HCT116 (cell line): ENCODE measurements around the gene SUGP2. TPM values are rescaled to one million over a fixed set of nuclear protein-coding genes. Genes with fewer than 3 reads are reported as not detected.

ENCODE experiments used
- ATAC-seq: fragments of 200-7000 bp; cut with Tn5 transposase; 2 replicates; pipeline ENCODE4 v1.9.1; 2020; ENCODE audit warnings: mild to moderate bottlenecking, moderate library complexity
- BruUV-seq: library from RNA; stranded (reverse); fragments of 400-500 nt; replicated peaks from 2 replicates; lab custom pipeline; 2021; lab: Mats Ljungman, UMichigan
- CTCF ChIA-PET: fragments of 300-600 bp; sonication (Branson Sonifier 250); formaldehyde crosslinking; loops from one replicate; lab custom pipeline; 2021; ENCODE audit warnings: antibody characterized with exemption; lab: Charles Lee
- POLR2A ChIA-PET: fragments of 300-600, 350-600 bp; sonication (Branson Sonifier 250); formaldehyde crosslinking; loops from one replicate; lab custom pipeline; 2021; ENCODE audit warnings: antibody characterized with exemption; lab: Charles Lee
- RAD21 ChIA-PET, 2 experiments: fragments of 300-600 bp; sonication (Branson Sonifier 250); formaldehyde crosslinking; loops; one replicate each; lab custom pipeline; 2023; ENCODE audit warnings: low total read pairs in 2 of 2; ENCODE audit not compliant: uncharacterized antibody in 2 of 2, unreplicated experiment in 2 of 2, low non-redundant PET in 1 of 2; lab: Charles Lee
- DNase-seq: peaks from one replicate; pipeline ENCODE4 v3.0.0-alpha.2; 2010; ENCODE audit warnings: low read depth, low spot score
- H2AFZ ChIP-seq: fragments of 200-600 bp; shearing (Covaris generic), sonication (generic); 2 replicates; pipeline ENCODE4 v1.6.1; 2017; ENCODE audit warnings: low read depth, mixed run types, mixed read lengths, antibody characterized with exemption, low read length; ENCODE audit not compliant: poor library complexity, severe bottlenecking
- H3K27ac ChIP-seq: 2 replicates; pipeline ENCODE4 v1.5.1; 2012; ENCODE audit warnings: low read depth, low read length
- H3K27me3 ChIP-seq: fragments of 200-600 bp; sonication (generic); 2 replicates; pipeline ENCODE4 v1.6.1; 2016; ENCODE audit warnings: mixed run types, low read length, mixed read lengths; ENCODE audit not compliant: insufficient read depth
- H3K36me3 ChIP-seq, 2 experiments: fragments of 200-500 bp in 1 of 2; fragments of 200-600 bp in 1 of 2; sonication (Bioruptor generic) in 1 of 2; sonication (generic) in 1 of 2; 2 replicates each; pipeline versions ENCODE4 v1.5.1 to v1.6.1; 2014 to 2016; ENCODE audit warnings: low read length in 2 of 2, inconsistent platforms in 1 of 2, mixed read lengths in 1 of 2, mixed run types in 1 of 2; ENCODE audit not compliant: insufficient read depth in 2 of 2, control insufficient read depth in 1 of 2
- H3K4me1 ChIP-seq, 2 experiments: fragments of 200-600 bp in 1 of 2; sonication (generic) in 1 of 2; 2 replicates each; pipeline versions ENCODE4 v1.5.1 to v1.6.1; 2012 to 2017; ENCODE audit warnings: low read length in 2 of 2, inconsistent platforms in 1 of 2, mild to moderate bottlenecking in 1 of 2, mixed read lengths in 1 of 2, mixed run types in 1 of 2, moderate library complexity in 1 of 2; ENCODE audit not compliant: insufficient read depth in 2 of 2, control insufficient read depth in 1 of 2
- H3K4me2 ChIP-seq: fragments of 200-600 bp; sonication (generic); 2 replicates; pipeline ENCODE4 v1.6.1; 2017; ENCODE audit warnings: mixed run types, low read length, mixed read lengths
- H3K4me3 ChIP-seq, 2 experiments: fragments of 200-600 bp in 1 of 2; sonication (generic) in 1 of 2; replicated peaks in 1 of 2; 2 replicates each; pipeline ENCODE4 v1.5.1; 2011 to 2016; ENCODE audit warnings: low read length in 2 of 2, control low read depth in 1 of 2, low read depth in 1 of 2, mild to moderate bottlenecking in 1 of 2, mixed read lengths in 1 of 2, mixed run types in 1 of 2
- H3K79me2 ChIP-seq: fragments of 200-600 bp; sonication (generic); 2 replicates; pipeline ENCODE4 v1.6.1; 2017; ENCODE audit warnings: mild to moderate bottlenecking, mixed run types, low read length, moderate library complexity, mixed read lengths; ENCODE audit not compliant: insufficient read depth
- H3K9ac ChIP-seq: fragments of 200-600 bp; sonication (generic); 2 replicates; pipeline ENCODE4 v1.6.1; 2016; ENCODE audit warnings: low read length, mixed read lengths
- H3K9me2 ChIP-seq: fragments of 200-600 bp; sonication (generic), shearing (Covaris generic); 2 replicates; pipeline ENCODE4 v1.6.1; 2017; ENCODE audit warnings: mixed run types, mild to moderate bottlenecking, moderate library complexity; ENCODE audit not compliant: insufficient read depth
- H3K9me3 ChIP-seq, 2 experiments: fragments of 200-500 bp in 1 of 2; fragments of 200-600 bp in 1 of 2; sonication (Bioruptor generic) in 1 of 2; sonication (generic) in 1 of 2; 2 replicates each; pipeline ENCODE4 v1.6.1; 2014 to 2017; ENCODE audit warnings: low read length in 2 of 2, mixed read lengths in 2 of 2, inconsistent platforms in 1 of 2, low read depth in 1 of 2, mild to moderate bottlenecking in 1 of 2, mixed run types in 1 of 2, moderate library complexity in 1 of 2; ENCODE audit not compliant: control insufficient read depth in 1 of 2, insufficient read depth in 1 of 2
- H4K20me1 ChIP-seq: fragments of 200-600 bp; sonication (generic), shearing (Covaris generic); 2 replicates; pipeline ENCODE4 v1.6.1; 2017; ENCODE audit warnings: mixed run types, mild to moderate bottlenecking, moderate library complexity; ENCODE audit not compliant: insufficient read depth
- CBX3 ChIP-seq: IDR thresholded peaks from 2 replicates; pipeline ENCODE4 v1.6.1; 2012; ENCODE audit warnings: low read depth
- EZH2phosphoT487 ChIP-seq: fragments of 200-600 bp; IDR thresholded peaks from 2 replicates; pipeline ENCODE4 v1.6.1; 2018; ENCODE audit warnings: antibody characterized with exemption, borderline replicate concordance
- FOSL1 ChIP-seq: IDR thresholded peaks from 2 replicates; pipeline ENCODE4 v1.6.1; 2012; ENCODE audit warnings: low read depth
- POLR2AphosphoS5 ChIP-seq: IDR thresholded peaks from 2 replicates; pipeline ENCODE4 v1.6.1; 2011; ENCODE audit warnings: mild to moderate bottlenecking, low read depth, low read length, moderate library complexity
- TCF7L2 ChIP-seq: IDR thresholded peaks from 2 replicates; pipeline ENCODE4 v1.7.0; 2011; ENCODE audit warnings: borderline replicate concordance, inconsistent platforms; ENCODE audit not compliant: insufficient read depth, insufficient read length; ENCODE audit errors: extremely low read depth
- YY1 ChIP-seq: IDR thresholded peaks from 2 replicates; pipeline ENCODE4 v1.6.1; 2011; ENCODE audit warnings: low read length, low read depth, moderate library complexity, mild to moderate bottlenecking; ENCODE audit not compliant: insufficient replicate concordance; ENCODE audit errors: extremely low read depth
- ZFX ChIP-seq: fragments of 450-650 bp; IDR thresholded peaks from 2 replicates; pipeline ENCODE4 v1.6.1; 2017
- intact Hi-C: fragments of 100-400 bp; cut with micrococcal nuclease; formaldehyde crosslinking; loops from 2 replicates; pipeline ENCODE4 v1.10.0; 2022
- total RNA-seq: library from RNA; stranded (reverse); gene quantifications from one replicate; pipeline ENCODE4 v1.2.1, GENCODE V29; 2021; ENCODE audit not compliant: unreplicated experiment
- TF ChIP-seq, protein P1 (sequence below): IDR thresholded peaks from 2 replicates; pipeline ENCODE4 v1.6.1; 2012; ENCODE audit warnings: low read depth

The SUGP2 gene
- total RNA-seq, 1 experiment from 2014 or later, result 82.4 TPM

DNA sequence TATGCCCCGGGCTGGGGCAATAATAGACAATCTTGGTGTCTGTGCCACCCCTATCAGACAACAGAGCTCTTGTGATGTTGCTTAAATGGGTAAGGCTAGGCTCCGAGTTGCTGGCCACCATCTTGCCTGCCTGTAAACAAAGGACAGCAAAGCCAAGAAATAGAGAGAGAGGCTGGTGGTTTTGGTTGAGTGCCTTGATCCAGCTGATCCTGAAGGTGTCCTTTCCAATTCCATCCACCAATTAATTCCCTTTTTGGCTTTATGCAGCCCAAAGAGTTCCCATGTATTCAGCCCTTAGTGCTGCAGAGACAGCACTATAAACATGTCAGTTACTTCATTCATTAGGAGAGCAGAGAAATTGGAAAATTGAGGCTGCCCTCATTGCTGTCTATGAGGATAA lies 50.6 kb downstream of the SUGP2 start:
- Histone ChIP-seq H3K9me3 (no peaks in the 10 kb centered on the region), H3K79me2 (no peaks in the 10 kb centered on the region), H2AFZ (no peak overlapping the region), H3K9ac (no peak overlapping the region), H3K4me3 (no peak overlapping the region), H4K20me1 (no peaks in the 10 kb centered on the region), H3K36me3 (no peaks in the 10 kb centered on the region), H3K4me1 (peaks cover 0 to 9% of the 10 kb centered on the region in 2 experiments; a peak in 1 of 4 replicates)
- intact Hi-C loops, result no loop called here
- no peak for ATAC-seq
- POLR2A ChIA-PET, result no interaction called here
- no peak for TF ChIP-seq TCF7L2
- no peak for TF ChIP-seq FOSL1
- TF ChIP-seq YY1, result no peak
- TF ChIP-seq CBX3, result no peak
- TF ChIP-seq ZFX, result no peak
- no peak for TF ChIP-seq POLR2AphosphoS5
- TF ChIP-seq, protein P1, sequence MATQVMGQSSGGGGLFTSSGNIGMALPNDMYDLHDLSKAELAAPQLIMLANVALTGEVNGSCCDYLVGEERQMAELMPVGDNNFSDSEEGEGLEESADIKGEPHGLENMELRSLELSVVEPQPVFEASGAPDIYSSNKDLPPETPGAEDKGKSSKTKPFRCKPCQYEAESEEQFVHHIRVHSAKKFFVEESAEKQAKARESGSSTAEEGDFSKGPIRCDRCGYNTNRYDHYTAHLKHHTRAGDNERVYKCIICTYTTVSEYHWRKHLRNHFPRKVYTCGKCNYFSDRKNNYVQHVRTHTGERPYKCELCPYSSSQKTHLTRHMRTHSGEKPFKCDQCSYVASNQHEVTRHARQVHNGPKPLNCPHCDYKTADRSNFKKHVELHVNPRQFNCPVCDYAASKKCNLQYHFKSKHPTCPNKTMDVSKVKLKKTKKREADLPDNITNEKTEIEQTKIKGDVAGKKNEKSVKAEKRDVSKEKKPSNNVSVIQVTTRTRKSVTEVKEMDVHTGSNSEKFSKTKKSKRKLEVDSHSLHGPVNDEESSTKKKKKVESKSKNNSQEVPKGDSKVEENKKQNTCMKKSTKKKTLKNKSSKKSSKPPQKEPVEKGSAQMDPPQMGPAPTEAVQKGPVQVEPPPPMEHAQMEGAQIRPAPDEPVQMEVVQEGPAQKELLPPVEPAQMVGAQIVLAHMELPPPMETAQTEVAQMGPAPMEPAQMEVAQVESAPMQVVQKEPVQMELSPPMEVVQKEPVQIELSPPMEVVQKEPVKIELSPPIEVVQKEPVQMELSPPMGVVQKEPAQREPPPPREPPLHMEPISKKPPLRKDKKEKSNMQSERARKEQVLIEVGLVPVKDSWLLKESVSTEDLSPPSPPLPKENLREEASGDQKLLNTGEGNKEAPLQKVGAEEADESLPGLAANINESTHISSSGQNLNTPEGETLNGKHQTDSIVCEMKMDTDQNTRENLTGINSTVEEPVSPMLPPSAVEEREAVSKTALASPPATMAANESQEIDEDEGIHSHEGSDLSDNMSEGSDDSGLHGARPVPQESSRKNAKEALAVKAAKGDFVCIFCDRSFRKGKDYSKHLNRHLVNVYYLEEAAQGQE, result no peak
- TF ChIP-seq EZH2phosphoT487, result no peak
- TF ChIP-seq, all 23 proteins: peak for 0
- ChIA-PET CTCF (no interaction called here), RAD21 (interaction anchor here in 1 of 2 experiments (0.6 kb wide), 1 partner anchor 130 kb away, joined by 5 read pairs; no protein-coding TSS in a partner anchor)
- no peak for DNase-seq
- H3K27ac ChIP-seq, result no peak overlapping the region
- no peak overlapping the region for H3K4me2 ChIP-seq
- BruUV-seq, result no TSS peak
- H3K27me3 ChIP-seq, result no peaks in the 10 kb centered on the region
- no peaks in the 10 kb centered on the region for H3K9me2 ChIP-seq
